Measurements from ENCODE around the gene ZNF507. TPM values are rescaled to one million over a fixed set of nuclear protein-coding genes. Genes with fewer than 3 reads are reported as not detected.
A peak's percentile ranks its signal among the peaks of the same experiment; 100 is the strongest.

The ZNF507 gene
- polyA plus RNA-seq, 1 donor (not counting 4 experiments of a cell fraction or from before 2014, with no cell fraction given) = 10.2 TPM

DNA sequence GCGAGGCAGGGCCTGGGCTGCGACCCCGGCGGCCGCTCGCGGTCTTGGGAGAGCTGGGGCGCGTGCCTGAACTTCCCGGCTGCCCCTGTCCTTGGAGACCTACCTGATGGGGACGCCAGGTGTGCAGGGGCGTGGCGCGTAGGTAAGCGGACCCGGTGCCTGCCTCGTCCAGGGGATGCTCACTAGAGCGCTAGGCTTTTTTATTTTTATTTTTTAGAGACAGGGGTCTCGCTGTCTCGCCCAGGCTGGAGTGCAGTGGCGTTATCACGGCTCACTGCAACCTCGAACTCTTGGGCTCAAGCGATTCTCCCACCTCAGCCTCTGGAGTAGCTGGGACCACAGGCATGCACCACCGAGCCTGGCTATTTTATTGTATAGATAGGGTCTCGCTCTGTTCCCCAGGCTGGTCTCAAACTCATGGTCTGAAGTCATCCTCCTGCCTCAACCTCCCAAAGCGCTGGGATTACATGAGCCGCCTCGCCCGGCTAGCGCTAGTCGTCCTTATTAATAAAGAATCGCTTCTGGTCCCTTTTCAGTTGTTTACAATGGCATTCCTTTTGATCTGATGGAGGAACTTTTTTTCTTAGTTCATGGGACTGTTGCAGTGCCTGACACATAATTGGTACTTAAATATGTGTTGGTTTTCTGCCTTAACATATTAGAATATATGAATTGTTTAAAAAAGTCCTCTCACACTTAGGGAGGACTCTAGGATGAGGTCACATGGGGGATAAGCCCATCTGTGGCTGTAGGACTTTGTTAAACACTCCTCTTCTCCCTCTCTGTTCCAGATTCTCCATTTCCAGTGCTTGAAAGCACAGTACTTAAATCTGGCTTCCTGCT, 61.0 kb downstream of the ZNF507 start:
- peaks cover 10% of the 10 kb centered on the region for H3K4me1 ChIP-seq (ENCODE audit: control insufficient read depth, extremely low read depth, insufficient read depth, low read length)
- no peak for FAIRE-seq
- no peaks in the 10 kb centered on the region for H3K9me1 ChIP-seq (ENCODE audit: control insufficient read depth, extremely low read depth, insufficient read depth, low read length)
- H2AFZ ChIP-seq (ENCODE audit: control insufficient read depth, low read length) = peak overlapping the region; percentile 86
- no peak for DNase-seq (ENCODE audit: low read depth, low spot score)
- H3K36me3 ChIP-seq (ENCODE audit: control insufficient read depth in 2 of 2, extremely low read depth in 1 of 2, insufficient read depth in 2 of 2, low read length in 2 of 2) = peaks cover 4 to 5% of the 10 kb centered on the region in 2 experiments
- peaks cover 4% of the 10 kb centered on the region for H3K79me2 ChIP-seq (ENCODE audit: control insufficient read depth, insufficient read depth, low read length)
- no peaks in the 10 kb centered on the region for H4K20me1 ChIP-seq (ENCODE audit: control insufficient read depth, extremely low read depth, insufficient read depth, low read length)
- no peak for TF ChIP-seq EZH2 (IDR thresholded peaks at IDR 0.05; ENCODE audit: low read length)
- TF ChIP-seq, protein P1, sequence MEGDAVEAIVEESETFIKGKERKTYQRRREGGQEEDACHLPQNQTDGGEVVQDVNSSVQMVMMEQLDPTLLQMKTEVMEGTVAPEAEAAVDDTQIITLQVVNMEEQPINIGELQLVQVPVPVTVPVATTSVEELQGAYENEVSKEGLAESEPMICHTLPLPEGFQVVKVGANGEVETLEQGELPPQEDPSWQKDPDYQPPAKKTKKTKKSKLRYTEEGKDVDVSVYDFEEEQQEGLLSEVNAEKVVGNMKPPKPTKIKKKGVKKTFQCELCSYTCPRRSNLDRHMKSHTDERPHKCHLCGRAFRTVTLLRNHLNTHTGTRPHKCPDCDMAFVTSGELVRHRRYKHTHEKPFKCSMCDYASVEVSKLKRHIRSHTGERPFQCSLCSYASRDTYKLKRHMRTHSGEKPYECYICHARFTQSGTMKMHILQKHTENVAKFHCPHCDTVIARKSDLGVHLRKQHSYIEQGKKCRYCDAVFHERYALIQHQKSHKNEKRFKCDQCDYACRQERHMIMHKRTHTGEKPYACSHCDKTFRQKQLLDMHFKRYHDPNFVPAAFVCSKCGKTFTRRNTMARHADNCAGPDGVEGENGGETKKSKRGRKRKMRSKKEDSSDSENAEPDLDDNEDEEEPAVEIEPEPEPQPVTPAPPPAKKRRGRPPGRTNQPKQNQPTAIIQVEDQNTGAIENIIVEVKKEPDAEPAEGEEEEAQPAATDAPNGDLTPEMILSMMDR (optimal IDR thresholded peaks at IDR 0.05 in 1 of 3, IDR thresholded peaks at IDR 0.05 in 1 of 3, conservative IDR thresholded peaks at IDR 0.05 in 1 of 3; ENCODE audit: extremely low read depth in 1 of 3, insufficient read depth in 2 of 3, low read length in 3 of 3) = no peak
- peak overlapping the region; percentile 61 for H3K4me2 ChIP-seq (ENCODE audit: control insufficient read depth, extremely low read depth, insufficient read depth, low read depth, low read length)
- peak overlapping the region; percentile 75 for H3K27ac ChIP-seq (ENCODE audit: control insufficient read depth, insufficient read depth, low read length)
- H3K27me3 ChIP-seq (ENCODE audit: control insufficient read depth, extremely low read depth, insufficient read depth, low read length) = no peaks in the 10 kb centered on the region
- H3K9ac ChIP-seq (ENCODE audit: control insufficient read depth, extremely low read depth, insufficient read depth, low read length) = peak overlapping the region; percentile 85
- no peaks in the 10 kb centered on the region for H3K9me3 ChIP-seq (ENCODE audit: control insufficient read depth, low read depth, low read length)
- H3K4me3 ChIP-seq (ENCODE audit: control insufficient read depth in 2 of 3, extremely low read depth in 1 of 3, insufficient read depth in 2 of 3, low read depth in 1 of 3, low read length in 3 of 3) = peak overlapping the region; percentile 82 to 89 (median 84)
- dilution Hi-C loops (cut with MboI; ENCODE audit: extremely low pct_ligation_motif_present, low sequenced_read_pairs) = no loop called here

DNA sequence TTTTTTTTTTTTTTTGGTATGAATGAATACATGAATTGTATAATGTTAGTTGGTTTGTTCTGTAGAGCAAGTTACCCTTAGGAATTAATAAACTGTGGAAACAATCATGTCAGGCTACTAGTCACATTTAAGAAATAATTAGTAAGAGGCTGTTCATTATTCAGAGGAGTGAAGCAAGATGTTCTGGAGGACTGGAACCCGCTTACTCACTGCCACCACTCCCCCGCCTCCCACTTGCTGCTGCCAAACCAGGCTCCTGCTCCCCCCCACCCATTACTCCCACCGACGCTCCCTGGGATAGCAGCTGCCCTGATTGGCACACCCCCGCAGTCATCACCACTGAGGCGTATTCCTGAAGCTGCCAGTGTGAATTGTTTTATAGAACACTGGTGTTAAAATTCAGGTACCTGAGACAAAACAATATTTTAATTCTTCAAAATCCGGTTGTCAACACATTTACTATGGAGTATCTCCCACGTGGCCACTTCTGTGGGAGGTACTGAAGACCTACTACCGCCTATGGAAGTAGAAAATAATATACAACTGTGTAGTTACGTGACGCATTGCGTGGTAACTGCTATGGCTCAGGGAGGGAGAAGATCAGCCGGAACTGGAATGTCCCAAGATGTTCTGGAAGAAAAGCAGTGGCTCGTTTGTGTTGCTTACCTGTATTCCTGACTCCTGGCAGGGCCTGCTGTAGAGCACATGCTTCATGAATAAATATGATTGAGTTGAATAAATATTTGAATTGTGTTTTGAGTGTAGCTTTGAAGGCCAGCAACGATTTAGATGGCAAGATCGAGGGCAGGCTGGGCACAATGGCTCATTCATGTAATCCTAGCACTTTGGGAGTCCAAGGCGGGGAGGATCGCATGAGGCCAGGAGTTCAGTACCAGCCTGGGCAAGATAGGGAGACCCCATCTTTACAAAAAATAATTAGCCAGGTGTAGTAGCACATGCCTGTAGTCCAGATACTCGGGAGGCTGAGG, 61.9 kb downstream of the ZNF507 start:
- Histone ChIP-seq H3K9me1 (ENCODE audit: control insufficient read depth, extremely low read depth, insufficient read depth, low read length) (no peaks in the 10 kb centered on the region), H3K79me2 (ENCODE audit: control insufficient read depth, insufficient read depth, low read length) (peaks cover 4% of the 10 kb centered on the region), H4K20me1 (ENCODE audit: control insufficient read depth, extremely low read depth, insufficient read depth, low read length) (no peaks in the 10 kb centered on the region), H3K9ac (ENCODE audit: control insufficient read depth, extremely low read depth, insufficient read depth, low read length) (no peak overlapping the region), H3K4me3 (ENCODE audit: control insufficient read depth in 2 of 3, extremely low read depth in 1 of 3, insufficient read depth in 2 of 3, low read depth in 1 of 3, low read length in 3 of 3) (peak overlapping the region in 1 of 3 experiments; percentile 84), H2AFZ (ENCODE audit: control insufficient read depth, low read length) (no peak overlapping the region), H3K27ac (ENCODE audit: control insufficient read depth, insufficient read depth, low read length) (peak overlapping the region; percentile 11), H3K4me2 (ENCODE audit: control insufficient read depth, extremely low read depth, insufficient read depth, low read depth, low read length) (peak overlapping the region; percentile 61), H3K27me3 (ENCODE audit: control insufficient read depth, extremely low read depth, insufficient read depth, low read length) (no peaks in the 10 kb centered on the region), H3K36me3 (ENCODE audit: control insufficient read depth in 2 of 2, extremely low read depth in 1 of 2, insufficient read depth in 2 of 2, low read length in 2 of 2) (peaks cover 5 to 7% of the 10 kb centered on the region in 2 experiments), H3K9me3 (ENCODE audit: control insufficient read depth, low read depth, low read length) (no peaks in the 10 kb centered on the region), H3K4me1 (ENCODE audit: control insufficient read depth, extremely low read depth, insufficient read depth, low read length) (peaks cover 10% of the 10 kb centered on the region)
- no peak for TF ChIP-seq EZH2 (IDR thresholded peaks at IDR 0.05; ENCODE audit: low read length)
- TF ChIP-seq, protein P1 (optimal IDR thresholded peaks at IDR 0.05 in 1 of 3, IDR thresholded peaks at IDR 0.05 in 1 of 3, conservative IDR thresholded peaks at IDR 0.05 in 1 of 3; ENCODE audit: extremely low read depth in 1 of 3, insufficient read depth in 2 of 3, low read length in 3 of 3) = no peak
- dilution Hi-C loops (cut with MboI; ENCODE audit: extremely low pct_ligation_motif_present, low sequenced_read_pairs) = no loop called here
- no peak for DNase-seq (ENCODE audit: low read depth, low spot score)
- no peak for FAIRE-seq

All from keratinocyte (primary cell).